H9 (cell line): ENCODE results near the gene GRIK4. TPM values are rescaled to one million over a fixed set of nuclear protein-coding genes. Genes with fewer than 3 reads are reported as not detected.

Experiments used
- DNase-seq: peaks from one replicate; pipeline ENCODE4 v3.0.0-alpha.2; 2017
- H2AFZ ChIP-seq: one replicate; pipeline ENCODE4 v1.6.1; 2013; ENCODE audit warnings: mild to moderate bottlenecking, low read length, control low read depth, moderate library complexity
- H2AK5ac ChIP-seq: 2 replicates; pipeline ENCODE4 v1.6.1; 2013; ENCODE audit warnings: low read length, control low read depth, mixed read lengths; ENCODE audit not compliant: insufficient read length
- H2BK120ac ChIP-seq: one replicate; pipeline ENCODE4 v1.6.1; 2013; ENCODE audit warnings: low read depth, mild to moderate bottlenecking, low read length, control low read depth, inconsistent platforms; ENCODE audit not compliant: poor library complexity, severe bottlenecking
- H2BK12ac ChIP-seq: 2 replicates; pipeline ENCODE4 v1.6.1; 2013; ENCODE audit warnings: low read length, control low read depth, mixed read lengths, low read depth; ENCODE audit not compliant: insufficient read length
- H2BK15ac ChIP-seq: 2 replicates; pipeline ENCODE4 v1.6.1; 2013; ENCODE audit warnings: low read depth, low read length, control low read depth
- H2BK20ac ChIP-seq: one replicate; pipeline ENCODE4 v1.6.1; 2013; ENCODE audit warnings: low read depth, mild to moderate bottlenecking, low read length, control low read depth, inconsistent platforms; ENCODE audit not compliant: poor library complexity, severe bottlenecking
- H2BK5ac ChIP-seq: 2 replicates; pipeline ENCODE4 v1.6.1; 2013; ENCODE audit warnings: low read length, control low read depth, mixed read lengths; ENCODE audit not compliant: insufficient read length
- H3K14ac ChIP-seq: 2 replicates; pipeline ENCODE4 v1.6.1; 2013; ENCODE audit warnings: low read length, control low read depth; ENCODE audit not compliant: insufficient read depth
- H3K18ac ChIP-seq: 2 replicates; pipeline ENCODE4 v1.6.1; 2013; ENCODE audit warnings: low read depth, mild to moderate bottlenecking, mixed read lengths, low read length, control low read depth; ENCODE audit not compliant: insufficient read length
- H3K23ac ChIP-seq: 2 replicates; pipeline ENCODE4 v1.6.1; 2013; ENCODE audit warnings: low read length, control low read depth, mixed read lengths, low read depth; ENCODE audit not compliant: insufficient read length
- H3K23me2 ChIP-seq: 2 replicates; pipeline ENCODE4 v1.6.1; 2013; ENCODE audit warnings: low read depth, mild to moderate bottlenecking, mixed read lengths, low read length, control low read depth; ENCODE audit not compliant: insufficient read length, poor library complexity, severe bottlenecking
- H3K27ac ChIP-seq: 2 replicates; pipeline ENCODE4 v1.5.1; 2013; ENCODE audit warnings: low read length, control low read depth, mixed read lengths, low read depth; ENCODE audit not compliant: insufficient read length
- H3K27me3 ChIP-seq: 2 replicates; pipeline ENCODE4 v1.6.1; 2013; ENCODE audit warnings: low read length, control low read depth, inconsistent platforms; ENCODE audit not compliant: insufficient read depth
- H3K4ac ChIP-seq: 2 replicates; pipeline ENCODE4 v1.6.1; 2013; ENCODE audit warnings: low read depth, mild to moderate bottlenecking, control low read depth, inconsistent platforms, low read length, moderate library complexity
- H3K4me1 ChIP-seq: 2 replicates; pipeline ENCODE4 v1.6.1; 2013; ENCODE audit warnings: low read length, control low read depth, inconsistent platforms; ENCODE audit not compliant: insufficient read depth
- H3K4me2 ChIP-seq: 2 replicates; pipeline ENCODE4 v1.6.1; 2013; ENCODE audit warnings: low read length, control low read depth, mixed read lengths; ENCODE audit not compliant: insufficient read length, insufficient read depth
- H3K56ac ChIP-seq: 2 replicates; pipeline ENCODE4 v1.6.1; 2013; ENCODE audit warnings: low read depth, mild to moderate bottlenecking, mixed read lengths, low read length, control low read depth; ENCODE audit not compliant: insufficient read length
- H3K79me1 ChIP-seq: 2 replicates; pipeline ENCODE4 v1.6.1; 2013; ENCODE audit warnings: low read depth, mild to moderate bottlenecking, moderate library complexity, low read length, control low read depth, inconsistent platforms; ENCODE audit not compliant: insufficient read depth, poor library complexity, severe bottlenecking
- H3K79me2 ChIP-seq: 2 replicates; pipeline ENCODE4 v1.6.1; 2013; ENCODE audit warnings: low read length, control low read depth, inconsistent platforms; ENCODE audit not compliant: insufficient read depth
- H3K9ac ChIP-seq: 2 replicates; pipeline ENCODE4 v1.6.1; 2013; ENCODE audit warnings: low read length, control low read depth, mixed read lengths; ENCODE audit not compliant: insufficient read length; ENCODE audit errors: extremely low read depth
- H3K9me3 ChIP-seq: one replicate; pipeline ENCODE4 v1.6.1; 2013; ENCODE audit warnings: low read depth, low read length, inconsistent platforms; ENCODE audit not compliant: control insufficient read depth
- H3T11ph ChIP-seq: one replicate; pipeline ENCODE4 v1.6.1; 2013; ENCODE audit warnings: mild to moderate bottlenecking, low read length, control low read depth, inconsistent platforms
- H4K20me1 ChIP-seq: one replicate; pipeline ENCODE4 v1.6.1; 2013; ENCODE audit not compliant: control insufficient read depth, insufficient read length, insufficient read depth
- H4K5ac ChIP-seq: 2 replicates; pipeline ENCODE4 v1.6.1; 2013; ENCODE audit warnings: low read depth, mild to moderate bottlenecking, mixed read lengths, low read length, control low read depth; ENCODE audit not compliant: insufficient read length
- H4K8ac ChIP-seq: replicated peaks from 2 replicates; pipeline ENCODE4 v1.6.1; 2013; ENCODE audit warnings: low read length, control low read depth, mixed read lengths, low read depth; ENCODE audit not compliant: insufficient read length
- H4K91ac ChIP-seq: 2 replicates; pipeline ENCODE4 v1.6.1; 2013; ENCODE audit warnings: low read depth, mild to moderate bottlenecking, moderate library complexity, mixed read lengths, low read length, control low read depth; ENCODE audit not compliant: insufficient read length
- H3K27ac Mint-ChIP-seq, 3 experiments: 2 replicates in 2 of 3; 3 replicates in 1 of 3; pipeline ENCODE4 v1.8.0; 2020 to 2021; ENCODE audit warnings: mixed read lengths in 3 of 3, mild to moderate bottlenecking in 1 of 3, moderate library complexity in 1 of 3
- H3K27me3 Mint-ChIP-seq: 2 replicates; pipeline ENCODE4 v1.8.0; 2021; ENCODE audit warnings: low read depth, mild to moderate bottlenecking, moderate library complexity, mixed read lengths
- H3K36me3 Mint-ChIP-seq, 3 experiments: 2 replicates in 2 of 3; 3 replicates in 1 of 3; pipeline ENCODE4 v1.8.0; 2020 to 2021; ENCODE audit warnings: low read depth in 3 of 3, mixed read lengths in 3 of 3; ENCODE audit not compliant: insufficient read depth in 1 of 3
- H3K4me1 Mint-ChIP-seq, 2 experiments: 2 replicates each; pipeline ENCODE4 v1.8.0; 2020; ENCODE audit warnings: mixed read lengths in 2 of 2
- H3K4me3 Mint-ChIP-seq, 2 experiments: 2 replicates in 1 of 2; 3 replicates in 1 of 2; pipeline ENCODE4 v1.8.0; 2020 to 2021; ENCODE audit warnings: mild to moderate bottlenecking in 2 of 2, mixed read lengths in 2 of 2, moderate library complexity in 1 of 2
- H3K9me3 Mint-ChIP-seq, 2 experiments: 2 replicates in 1 of 2; 3 replicates in 1 of 2; pipeline ENCODE4 v1.8.0; 2020; ENCODE audit warnings: mild to moderate bottlenecking in 2 of 2, mixed read lengths in 2 of 2, moderate library complexity in 1 of 2
- WGBS: extraction: QIAGEN DNeasy Blood & Tissue Kit; methylation state at CpG from one replicate; pipeline ENCODE4 v1.1.7; 2013; ENCODE audit warnings: missing lambda C conversion rate, low lambda C conversion rate, mixed read lengths; ENCODE audit not compliant: insufficient read length; ENCODE audit errors: extremely low coverage; 5-methylcytosine and 5-hydroxymethylcytosine counted together
- total RNA-seq: library from RNA; stranded (reverse); gene quantifications from 2 replicates; pipeline ENCODE4 v1.2.1, GENCODE V29; 2021
- TF ChIP-seq, protein P1 (sequence below): fragments of 200-600 bp; sonication (generic); conservative IDR thresholded peaks from 3 replicates; pipeline ENCODE4 v1.8.0; 2021; ENCODE audit warnings: antibody characterized with exemption, mild to moderate bottlenecking

GRIK4 gene
- total RNA-seq, 1 experiment from 2014 or later = 2.3 TPM

DNA sequence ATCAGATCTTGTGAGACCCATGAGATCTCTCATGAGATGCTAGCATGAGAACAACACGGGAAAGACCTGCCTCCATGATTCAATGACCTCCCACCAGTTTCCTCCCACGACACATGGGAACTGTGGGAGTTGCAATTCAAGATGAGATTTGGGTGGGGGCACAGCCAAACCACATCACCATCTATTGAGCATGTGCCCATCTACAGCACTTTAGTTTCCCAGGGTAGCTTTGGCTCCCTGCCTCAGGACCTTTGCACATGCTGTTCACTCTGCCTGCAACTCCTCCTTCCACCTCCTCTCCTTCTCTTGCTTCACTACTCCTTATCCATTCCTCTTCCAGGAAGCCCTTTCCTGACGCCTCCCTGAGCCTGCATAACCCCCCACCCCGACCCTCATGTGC lies 17.2 kb downstream of the GRIK4 start:
- Histone ChIP-seq H2AFZ (no peak overlapping the region), H3K27ac (no peak overlapping the region), H3K23me2 (no peaks in the 10 kb centered on the region), H4K5ac (no peak overlapping the region), H3K9ac (no peak overlapping the region), H4K8ac (no peak overlapping the region), H3K14ac (no peak overlapping the region), H2BK120ac (no peak overlapping the region), H2AK5ac (no peak overlapping the region), H3K4ac (no peak overlapping the region), H2BK20ac (no peak overlapping the region), H3K18ac (no peak overlapping the region), H2BK12ac (no peak overlapping the region), H3T11ph (no peak overlapping the region), H2BK15ac (no peak overlapping the region), H3K9me3 (no peaks in the 10 kb centered on the region), H3K79me2 (no peaks in the 10 kb centered on the region), H4K91ac (no peak overlapping the region), H2BK5ac (no peak overlapping the region), H3K23ac (no peak overlapping the region), H3K27me3 (no peaks in the 10 kb centered on the region), H3K4me1 (no peaks in the 10 kb centered on the region), H4K20me1 (no peaks in the 10 kb centered on the region), H3K79me1 (no peaks in the 10 kb centered on the region), H3K4me2 (no peak overlapping the region), H3K56ac (no peak overlapping the region)
- Mint-ChIP-seq H3K27me3 (peaks cover 32% of the 10 kb centered on the region), H3K4me3 (no peak overlapping the region), H3K36me3 (peaks cover 0 to 9% (median 3%) of the 10 kb centered on the region in 3 experiments; a peak in 3 of 7 replicates), H3K4me1 (peaks cover 28 to 39% of the 10 kb centered on the region in 2 experiments), H3K27ac (peak overlapping the region in 1 of 3 experiments; percentile 55; a peak in 1 of 7 replicates), H3K9me3 (peaks cover 5 to 7% of the 10 kb centered on the region in 2 experiments; a peak in 4 of 5 replicates)
- TF ChIP-seq, protein P1, sequence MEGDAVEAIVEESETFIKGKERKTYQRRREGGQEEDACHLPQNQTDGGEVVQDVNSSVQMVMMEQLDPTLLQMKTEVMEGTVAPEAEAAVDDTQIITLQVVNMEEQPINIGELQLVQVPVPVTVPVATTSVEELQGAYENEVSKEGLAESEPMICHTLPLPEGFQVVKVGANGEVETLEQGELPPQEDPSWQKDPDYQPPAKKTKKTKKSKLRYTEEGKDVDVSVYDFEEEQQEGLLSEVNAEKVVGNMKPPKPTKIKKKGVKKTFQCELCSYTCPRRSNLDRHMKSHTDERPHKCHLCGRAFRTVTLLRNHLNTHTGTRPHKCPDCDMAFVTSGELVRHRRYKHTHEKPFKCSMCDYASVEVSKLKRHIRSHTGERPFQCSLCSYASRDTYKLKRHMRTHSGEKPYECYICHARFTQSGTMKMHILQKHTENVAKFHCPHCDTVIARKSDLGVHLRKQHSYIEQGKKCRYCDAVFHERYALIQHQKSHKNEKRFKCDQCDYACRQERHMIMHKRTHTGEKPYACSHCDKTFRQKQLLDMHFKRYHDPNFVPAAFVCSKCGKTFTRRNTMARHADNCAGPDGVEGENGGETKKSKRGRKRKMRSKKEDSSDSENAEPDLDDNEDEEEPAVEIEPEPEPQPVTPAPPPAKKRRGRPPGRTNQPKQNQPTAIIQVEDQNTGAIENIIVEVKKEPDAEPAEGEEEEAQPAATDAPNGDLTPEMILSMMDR = no peak
- DNase-seq = no peak
- no CpG with 5 or more reads among the region's 4 CpGs for WGBS
